Caco-2 (cell line): ENCODE data around the gene RFC5. TPM values are rescaled to one million over a fixed set of nuclear protein-coding genes. Genes with fewer than 3 reads are reported as not detected.

Source experiments
- BruUV-seq: library from RNA; stranded (reverse); fragments of 400-500 nt; replicated peaks from 2 replicates; lab custom pipeline; 2021; lab: Mats Ljungman, UMichigan
- CTCF ChIA-PET: fragments of 300-600 bp; sonication (Branson Sonifier 250); formaldehyde crosslinking; loops from one replicate; lab custom pipeline; 2022; ENCODE audit warnings: antibody characterized with exemption; lab: Charles Lee
- POLR2A ChIA-PET: fragments of 300-600 bp; sonication (Branson Sonifier 250); formaldehyde crosslinking; loops from one replicate; lab custom pipeline; 2022; ENCODE audit warnings: antibody characterized with exemption; lab: Charles Lee
- DNase-seq, 2 experiments: peaks; one replicate each; pipeline versions ENCODE4 v3.0.0 to v3.0.0-alpha.2; 2020 to 2022
- H3K27me3 ChIP-seq: replicated peaks from 2 replicates; pipeline ENCODE4 v1.6.0; 2011; ENCODE audit warnings: low read length; ENCODE audit not compliant: control insufficient read depth, insufficient read depth
- H3K36me3 ChIP-seq: 2 replicates; pipeline ENCODE4 v1.5.1; 2011; ENCODE audit warnings: low read length; ENCODE audit not compliant: control insufficient read depth, insufficient read depth
- H3K4me1 ChIP-seq: fragments of 250-450 bp; sonication (Bioruptor Pico); 2 replicates; pipeline ENCODE4 v1.5.1; 2020; ENCODE audit warnings: mild to moderate bottlenecking
- H3K4me3 ChIP-seq: 2 replicates; pipeline ENCODE4 v1.5.1; 2011; ENCODE audit warnings: low read depth, mild to moderate bottlenecking, control low read depth, low read length
- H3K9me3 ChIP-seq: fragments of 250-450 bp; sonication (Bioruptor Pico); 2 replicates; pipeline ENCODE4 v1.5.1; 2020; ENCODE audit warnings: mild to moderate bottlenecking, moderate library complexity
- H3K27ac Mint-ChIP-seq: one replicate; pipeline ENCODE4 v1.8.0; 2022; ENCODE audit warnings: mixed read lengths; ENCODE audit not compliant: unreplicated experiment
- H3K27me3 Mint-ChIP-seq: one replicate; pipeline ENCODE4 v1.8.0; 2022; ENCODE audit warnings: mixed read lengths; ENCODE audit not compliant: insufficient read depth, unreplicated experiment
- H3K36me3 Mint-ChIP-seq: one replicate; pipeline ENCODE4 v1.8.0; 2022; ENCODE audit warnings: mild to moderate bottlenecking, mixed read lengths; ENCODE audit not compliant: insufficient read depth, unreplicated experiment
- H3K4me1 Mint-ChIP-seq: one replicate; pipeline ENCODE4 v1.8.0; 2022; ENCODE audit warnings: low read depth, mixed read lengths; ENCODE audit not compliant: unreplicated experiment
- H3K4me3 Mint-ChIP-seq: one replicate; pipeline ENCODE4 v1.8.0; 2022; ENCODE audit warnings: mild to moderate bottlenecking, moderate library complexity, mixed read lengths; ENCODE audit not compliant: unreplicated experiment
- H3K9me3 Mint-ChIP-seq: one replicate; pipeline ENCODE4 v1.8.0; 2022; ENCODE audit warnings: mixed read lengths; ENCODE audit not compliant: unreplicated experiment
- CTCF ChIP-seq, 2 experiments: fragments of 200-600 bp in 1 of 2; IDR thresholded peaks; 1 replicate in 1 of 2; 2 replicates in 1 of 2; pipeline versions ENCODE4 v1.5.1 to v1.8.0; 2011 to 2022; ENCODE audit warnings: antibody characterized with exemption in 1 of 2, control low read depth in 1 of 2, inconsistent platforms in 1 of 2, low read depth in 1 of 2, low read length in 1 of 2, mild to moderate bottlenecking in 1 of 2, moderate library complexity in 1 of 2; ENCODE audit not compliant: insufficient read depth in 1 of 2, severe bottlenecking in 1 of 2, unreplicated experiment in 1 of 2
- intact Hi-C: fragments of 100-400 bp; cut with micrococcal nuclease; formaldehyde crosslinking; loops from one replicate; pipeline ENCODE4 v1.10.0; 2022; ENCODE audit not compliant: unreplicated experiment
- total RNA-seq: library from RNA; stranded (reverse); gene quantifications from 2 replicates; pipeline ENCODE4 v1.2.3, GENCODE V29; 2022

Gene RFC5
- total RNA-seq, 1 experiment from 2014 or later, result 42.7 TPM

GRCh38 chr12:118061011-118061872 is 44.7 kb downstream of the RFC5 start, which contains the start of gene WSB2:
WSB2 (minus strand) TSS chr12:118061179; CDS start chr12:118061048, 131 bp downstream.
- BruUV-seq, result no TSS peak
- peak within 1 kb of the TSS; percentile 83 for H3K4me3 ChIP-seq
- H3K27ac Mint-ChIP-seq, result peak within 1 kb of the TSS; percentile 99
- peaks cover 44% of the 10 kb centered on the region for H3K4me1 ChIP-seq
- peaks cover 32% of the 10 kb centered on the region for H3K36me3 Mint-ChIP-seq
- DNase-seq, result peak; percentile 61
- no peaks in the 10 kb centered on the region for H3K27me3 ChIP-seq
- intact Hi-C loops, result loop anchor here (5.0 kb wide), 1 partner anchor 61 kb away; no protein-coding TSS in a partner anchor
- H3K4me3 Mint-ChIP-seq, result peak within 1 kb of the TSS; percentile 95
- no peaks in the 10 kb centered on the region for H3K9me3 Mint-ChIP-seq
- no peak for TF ChIP-seq CTCF (IDR thresholded peaks at IDR 0.05; ENCODE audit: insufficient read depth in 1 of 2, low read depth in 1 of 2, low read length in 1 of 2, severe bottlenecking in 1 of 2, unreplicated experiment in 1 of 2)
- H3K27me3 Mint-ChIP-seq, result no peaks in the 10 kb centered on the region
- CTCF ChIA-PET, result interaction anchor here (0.5 to 0.6 kb wide), 2 partner anchors 57 to 224 kb away, joined by 3 to 5 read pairs; no protein-coding TSS in a partner anchor
- no peaks in the 10 kb centered on the region for H3K36me3 ChIP-seq
- POLR2A ChIA-PET, result interaction anchor here (0.7 to 1.1 kb wide), 2 partner anchors 8 to 53 kb away, joined by 3 to 10 read pairs; no protein-coding TSS in a partner anchor
- H3K4me1 Mint-ChIP-seq, result peaks cover 27% of the 10 kb centered on the region
- no peaks in the 10 kb centered on the region for H3K9me3 ChIP-seq

DNA sequence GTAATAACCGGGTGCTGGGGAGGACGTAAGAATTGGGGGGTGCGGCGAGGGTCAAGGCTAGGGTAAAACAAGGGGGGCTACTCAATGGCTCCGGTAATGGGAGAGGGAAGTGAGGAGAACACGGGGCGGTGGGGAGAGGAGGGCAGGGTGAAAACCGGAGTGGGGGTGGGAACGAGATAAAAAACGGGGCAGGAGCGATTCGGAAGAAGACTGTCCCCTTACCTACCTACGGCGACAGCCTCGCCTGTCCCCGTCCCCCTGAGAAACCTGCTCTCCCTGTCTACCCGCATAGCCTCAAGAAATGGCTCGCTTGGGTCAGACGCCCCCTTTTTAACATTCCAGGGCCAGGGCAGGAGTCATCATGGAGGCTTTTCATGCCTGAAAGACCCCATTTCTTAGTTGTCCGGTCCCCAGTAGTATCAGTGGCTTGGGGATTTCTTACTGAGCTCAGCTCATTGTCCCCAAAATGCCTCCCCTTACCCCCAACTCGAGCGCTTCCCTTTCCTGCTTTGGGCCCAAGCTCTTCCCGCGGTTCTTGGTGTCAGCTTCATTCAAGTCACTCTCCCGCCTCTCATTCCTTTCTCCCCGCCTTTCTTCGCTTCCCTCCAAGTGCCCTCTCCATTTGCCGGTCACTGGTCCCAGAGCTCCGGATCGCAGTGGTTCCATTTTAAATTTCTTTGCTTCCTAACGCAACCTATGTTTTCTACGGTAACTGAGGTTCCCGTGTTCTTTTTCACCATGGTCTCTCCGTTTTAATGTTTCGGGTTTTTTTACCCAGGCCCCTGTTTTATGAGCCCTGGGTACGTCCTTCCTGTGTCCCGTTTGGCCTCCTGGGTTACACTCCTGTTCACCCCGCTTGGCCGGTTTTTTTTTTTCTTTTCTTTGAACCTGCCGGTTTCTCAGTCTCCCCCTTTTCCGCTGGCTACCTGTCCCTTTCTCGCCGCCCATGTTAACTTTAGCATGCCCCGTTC is 45.7 kb downstream of the RFC5 start:
- H3K9me3 ChIP-seq, result no peaks in the 10 kb centered on the region
- no peaks in the 10 kb centered on the region for H3K9me3 Mint-ChIP-seq
- peak overlapping the region; percentile 99 for H3K27ac Mint-ChIP-seq
- H3K4me1 ChIP-seq, result peaks cover 44% of the 10 kb centered on the region
- POLR2A ChIA-PET, result interaction anchor here (0.6 to 1.1 kb wide), 4 partner anchors 9 to 141 kb away, joined by 3 to 4 read pairs (median 3); partner anchors contain the start of gene PEBP1
- H3K4me3 ChIP-seq, result peak overlapping the region; percentile 83
- no peaks in the 10 kb centered on the region for H3K36me3 ChIP-seq
- peak; percentile 63 to 69 for DNase-seq
- H3K36me3 Mint-ChIP-seq, result peaks cover 34% of the 10 kb centered on the region
- BruUV-seq, result TSS peak; percentile 27
- H3K27me3 ChIP-seq, result no peaks in the 10 kb centered on the region
- H3K4me3 Mint-ChIP-seq, result peak overlapping the region; percentile 95
- TF ChIP-seq CTCF (IDR thresholded peaks at IDR 0.05; ENCODE audit: insufficient read depth in 1 of 2, low read depth in 1 of 2, low read length in 1 of 2, severe bottlenecking in 1 of 2, unreplicated experiment in 1 of 2), result no peak
- intact Hi-C loops, result loop anchor here (2.0 to 5.0 kb wide), 3 partner anchors 41 to 311 kb away; partner anchors contain the start of gene TAOK3
- peaks cover 25% of the 10 kb centered on the region for H3K4me1 Mint-ChIP-seq
- H3K27me3 Mint-ChIP-seq, result no peaks in the 10 kb centered on the region
- CTCF ChIA-PET, result interaction anchor here (0.5 kb wide), 1 partner anchor 56 kb away, joined by 5 read pairs; no protein-coding TSS in a partner anchor
